Right kidney (tissue), 1 donor: ENCODE results near the gene SORBS1.
A peak's percentile ranks its signal among the peaks of the same experiment; 100 is the strongest.
"Not testable (repeated sequence)": the region's sequence is repeated elsewhere in the genome, so short reads cannot be mapped to it uniquely, and the experiment has no call there.

Experiments
- DNase-seq: peaks from one replicate; pipeline ENCODE4 v3.0.0-alpha.2; 2016

Gene SORBS1

GRCh38 chr10:95482501-95483233 is 78.5 kb downstream of the SORBS1 start:
- no peak for DNase-seq

- DNase-seq = no peak
Measured at GRCh38 chr10:95480901-95481491, 80.2 kb downstream of the SORBS1 start.

GRCh38 chr10:95480102-95480900 is 80.9 kb downstream of the SORBS1 start:
- no peak for DNase-seq

- no peak for DNase-seq
Measured at GRCh38 chr10:95478935-95479334, 82.2 kb downstream of the SORBS1 start.

GRCh38 chr10:95478185-95478584 is 83.0 kb downstream of the SORBS1 start:
- no peak for DNase-seq

- no peak for DNase-seq
Measured at GRCh38 chr10:95477175-95477520, 84.0 kb downstream of the SORBS1 start.

GRCh38 chr10:95476469-95477174 is 84.5 kb downstream of the SORBS1 start:
- no peak for DNase-seq

- DNase-seq = no peak
Measured at GRCh38 chr10:95475827-95476468, 85.2 kb downstream of the SORBS1 start.

GRCh38 chr10:95475003-95475383 is 86.2 kb downstream of the SORBS1 start:
- no peak for DNase-seq

- no peak for DNase-seq
Measured at GRCh38 chr10:95474228-95475002, 86.8 kb downstream of the SORBS1 start.

- DNase-seq = no peak
Measured at GRCh38 chr10:95472304-95473088, 88.7 kb downstream of the SORBS1 start.

GRCh38 chr10:95469676-95470075 is 91.5 kb downstream of the SORBS1 start:
- DNase-seq = no peak

- DNase-seq = no peak
Measured at GRCh38 chr10:95469251-95469650, 91.9 kb downstream of the SORBS1 start.

GRCh38 chr10:95467642-95468041 is 93.5 kb downstream of the SORBS1 start:
- not testable (repeated sequence) for DNase-seq

GRCh38 chr10:95467162-95467599 is 94.0 kb downstream of the SORBS1 start:
- peak; percentile 54 for DNase-seq

GRCh38 chr10:95466436-95466835 is 94.7 kb downstream of the SORBS1 start:
- DNase-seq = no peak

GRCh38 chr10:95464280-95464679 is 96.9 kb downstream of the SORBS1 start:
- DNase-seq = no peak

- no peak for DNase-seq
Measured at GRCh38 chr10:95462740-95463667, 98.2 kb downstream of the SORBS1 start.

- no peak for DNase-seq
Measured at GRCh38 chr10:95461611-95462010, 99.6 kb downstream of the SORBS1 start.
